GM19025 (cell line): ENCODE results near the gene TECTA.
"Not testable (repeated sequence)": the region's sequence is repeated elsewhere in the genome, so short reads cannot be mapped to it uniquely, and the experiment has no call there.

Experiments
- ATAC-seq: cut with Tn5 transposase; IDR thresholded peaks from one replicate; pipeline ENCODE4 v1.9.1; 2021; ENCODE audit warnings: mild to moderate bottlenecking, low read depth, moderate library complexity; ENCODE audit not compliant: unreplicated experiment

Gene TECTA

GRCh38 chr11:121163658-121164308 lies 62.7 kb downstream of the TECTA start:
- ATAC-seq: no peak

GRCh38 chr11:121177629-121178028 lies 76.6 kb downstream of the TECTA start:
- ATAC-seq: not testable (repeated sequence)

- no peak for ATAC-seq
These were observed 78.3 kb downstream of the TECTA start for GRCh38 chr11:121179306-121179705.

- ATAC-seq: no peak
These were observed 79.1 kb downstream of the TECTA start for GRCh38 chr11:121180183-121180582.

GRCh38 chr11:121188776-121189175 lies 87.7 kb downstream of the TECTA start:
- ATAC-seq: no peak

GRCh38 chr11:121191818-121192217 lies 90.8 kb downstream of the TECTA start:
- ATAC-seq: no peak

- no peak for ATAC-seq
These were observed 93.9 kb downstream of the TECTA start for GRCh38 chr11:121194731-121195596.

GRCh38 chr11:121198491-121198890 lies 97.4 kb downstream of the TECTA start:
- no peak for ATAC-seq

GRCh38 chr11:121199516-121199915 lies 98.5 kb downstream of the TECTA start:
- ATAC-seq: no peak

GRCh38 chr11:121206810-121207209 lies 105.8 kb downstream of the TECTA start:
- ATAC-seq: no peak

GRCh38 chr11:121207485-121208115 lies 106.6 kb downstream of the TECTA start:
- ATAC-seq: no peak

- ATAC-seq: no peak
These were observed 109.5 kb downstream of the TECTA start for GRCh38 chr11:121210445-121211080.

- ATAC-seq: no peak
These were observed 110.6 kb downstream of the TECTA start for GRCh38 chr11:121211626-121212025.

GRCh38 chr11:121212536-121213361 lies 111.7 kb downstream of the TECTA start:
- no peak for ATAC-seq

GRCh38 chr11:121213362-121213893 lies 112.4 kb downstream of the TECTA start:
- no peak for ATAC-seq

- ATAC-seq: no peak
These were observed 113.8 kb downstream of the TECTA start for GRCh38 chr11:121214861-121215260.

- ATAC-seq: no peak
These were observed 120.6 kb downstream of the TECTA start for GRCh38 chr11:121221496-121222200.

GRCh38 chr11:121223161-121223560 lies 122.1 kb downstream of the TECTA start:
- no peak for ATAC-seq

GRCh38 chr11:121225382-121225781 lies 124.3 kb downstream of the TECTA start:
- ATAC-seq: no peak
